HEK293 (cell line): ENCODE measurements around the gene PDK1.

Experiments used
- CTCF ChIP-seq: fragments of 450-650 bp; formaldehyde crosslinking; IDR thresholded peaks from 2 replicates; pipeline ENCODE4 v1.5.1; 2016; ENCODE audit warnings: missing biosample characterization, missing genetic modification characterization
- GFI1B ChIP-seq: fragments of 450-650 bp; formaldehyde crosslinking; IDR thresholded peaks from 2 replicates; pipeline ENCODE4 v1.5.1; 2016; ENCODE audit warnings: missing biosample characterization, missing genetic modification characterization
- ZBTB11 ChIP-seq: fragments of 450-650 bp; formaldehyde crosslinking; conservative IDR thresholded peaks from 2 replicates; pipeline ENCODE4 v1.5.1; 2016; ENCODE audit warnings: low read depth, missing biosample characterization, missing genetic modification characterization
- ZNF175 ChIP-seq: fragments of 450-650 bp; formaldehyde crosslinking; IDR thresholded peaks from 2 replicates; pipeline ENCODE4 v1.5.1; 2016; ENCODE audit warnings: missing biosample characterization, missing genetic modification characterization
- TF ChIP-seq, protein P1 (sequence below): fragments of 450-650 bp; formaldehyde crosslinking; IDR thresholded peaks from 2 replicates; pipeline ENCODE4 v1.5.1; 2016; ENCODE audit warnings: missing biosample characterization, missing genetic modification characterization

- no peak for TF ChIP-seq CTCF (tag by site-specific recombination)
- TF ChIP-seq ZBTB11: no peak
- TF ChIP-seq ZNF175 (tag by site-specific recombination): no peak
- no peak for TF ChIP-seq GFI1B
- TF ChIP-seq, protein P1, sequence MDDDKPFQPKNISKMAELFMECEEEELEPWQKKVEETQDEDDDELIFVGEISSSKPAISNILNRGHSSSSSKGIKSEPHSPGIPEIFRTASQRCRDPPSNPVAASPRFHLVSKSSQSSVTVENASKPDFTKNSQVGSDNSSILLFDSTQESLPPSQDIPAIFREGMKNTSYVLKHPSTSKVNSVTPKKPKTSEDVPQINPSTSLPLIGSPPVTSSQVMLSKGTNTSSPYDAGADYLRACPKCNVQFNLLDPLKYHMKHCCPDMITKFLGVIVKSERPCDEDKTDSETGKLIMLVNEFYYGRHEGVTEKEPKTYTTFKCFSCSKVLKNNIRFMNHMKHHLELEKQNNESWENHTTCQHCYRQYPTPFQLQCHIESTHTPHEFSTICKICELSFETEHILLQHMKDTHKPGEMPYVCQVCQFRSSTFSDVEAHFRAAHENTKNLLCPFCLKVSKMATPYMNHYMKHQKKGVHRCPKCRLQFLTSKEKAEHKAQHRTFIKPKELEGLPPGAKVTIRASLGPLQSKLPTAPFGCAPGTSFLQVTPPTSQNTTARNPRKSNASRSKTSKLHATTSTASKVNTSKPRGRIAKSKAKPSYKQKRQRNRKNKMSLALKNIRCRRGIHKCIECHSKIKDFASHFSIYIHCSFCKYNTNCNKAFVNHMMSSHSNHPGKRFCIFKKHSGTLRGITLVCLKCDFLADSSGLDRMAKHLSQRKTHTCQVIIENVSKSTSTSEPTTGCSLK: no peak
These were observed 74.3 kb downstream of the PDK1 start for GRCh38 chr2:172630181-172630580.
